Activated T-helper 1 cell treated with anti-CD3 and anti-CD28 coated beads, Interleukin-12 subunit alpha, Interleukin-12 subunit beta, Interleukin-2, Interleukin-4 antibody, amounts not matched to agents 30 ng/mL and 10 ng/mL and 1 ng/mL, durations not matched to agents 14 hours and 24 hours and 36 hours (primary cell): ENCODE results near the gene ACBD7. TPM values are rescaled to one million over a fixed set of nuclear protein-coding genes. Genes with fewer than 3 reads are reported as not detected.
A peak's percentile ranks its signal among the peaks of the same experiment; 100 is the strongest.

Experiments
- DNase-seq: peaks from one replicate; pipeline ENCODE4 v3.0.0; 2021; ENCODE audit warnings: low spot score
- H3K27ac Mint-ChIP-seq: one replicate; pipeline ENCODE4 v1.8.0; 2021; ENCODE audit warnings: mild to moderate bottlenecking, mixed read lengths
- H3K27me3 Mint-ChIP-seq: one replicate; pipeline ENCODE4 v1.8.0; 2022; ENCODE audit warnings: mild to moderate bottlenecking, moderate library complexity, mixed read lengths; ENCODE audit not compliant: insufficient read depth
- H3K36me3 Mint-ChIP-seq: one replicate; pipeline ENCODE4 v1.8.0; 2021; ENCODE audit warnings: low read depth, mixed read lengths
- H3K4me1 Mint-ChIP-seq: one replicate; pipeline ENCODE4 v1.8.0; 2021; ENCODE audit warnings: low read depth, mixed read lengths
- H3K4me3 Mint-ChIP-seq: one replicate; pipeline ENCODE4 v1.8.0; 2021; ENCODE audit warnings: mild to moderate bottlenecking, moderate library complexity, mixed read lengths
- H3K9me3 Mint-ChIP-seq: one replicate; pipeline ENCODE4 v1.8.0; 2021; ENCODE audit warnings: mixed read lengths
- intact Hi-C: fragments of 100-400 bp; cut with micrococcal nuclease; formaldehyde crosslinking; loops from one replicate; pipeline ENCODE4 v1.15.1; 2024
- total RNA-seq: library from RNA; stranded (reverse); gene quantifications from 2 replicates; pipeline ENCODE4 v1.2.3, GENCODE V29; 2022

The ACBD7 gene
- total RNA-seq, 1 donor from 2014 or later: 2.7 TPM

GRCh38 chr10:15116225-15116624, 27.6 kb upstream of the ACBD7 start:
- H3K27me3 Mint-ChIP-seq: no peaks in the 10 kb centered on the region
- no peak for DNase-seq
- H3K27ac Mint-ChIP-seq: no peak overlapping the region
- H3K4me3 Mint-ChIP-seq: no peak overlapping the region
- peaks cover 22% of the 10 kb centered on the region for H3K36me3 Mint-ChIP-seq
- H3K9me3 Mint-ChIP-seq: no peaks in the 10 kb centered on the region
- no peaks in the 10 kb centered on the region for H3K4me1 Mint-ChIP-seq
- intact Hi-C loops: no loop called here

GRCh38 chr10:15113766-15114165, 25.2 kb upstream of the ACBD7 start:
- intact Hi-C loops: no loop called here
- Mint-ChIP-seq H3K4me1 (no peaks in the 10 kb centered on the region), H3K4me3 (no peak overlapping the region), H3K9me3 (no peaks in the 10 kb centered on the region), H3K27ac (no peak overlapping the region), H3K27me3 (no peaks in the 10 kb centered on the region), H3K36me3 (peaks cover 15% of the 10 kb centered on the region)
- DNase-seq: no peak

GRCh38 chr10:15112657-15113056, 24.1 kb upstream of the ACBD7 start:
- DNase-seq: no peak

GRCh38 chr10:15106352-15107013, 17.9 kb upstream of the ACBD7 start:
- Mint-ChIP-seq H3K36me3 (peaks cover 36% of the 10 kb centered on the region), H3K27me3 (no peaks in the 10 kb centered on the region), H3K4me1 (peaks cover 7% of the 10 kb centered on the region), H3K4me3 (no peak overlapping the region), H3K9me3 (no peaks in the 10 kb centered on the region), H3K27ac (no peak overlapping the region)
- intact Hi-C loops: loop anchor here (1.0 to 5.0 kb wide), 7 partner anchors 9 to 916 kb away; partner anchors contain the start of genes DCLRE1C, FAM171A1, NMT2 and RPP38
- DNase-seq: peak; percentile 47

More at GRCh38 chr10:15112657-15113056, 24.1 kb upstream of the ACBD7 start:
- no peaks in the 10 kb centered on the region for H3K4me1 Mint-ChIP-seq
- peaks cover 17% of the 10 kb centered on the region for H3K36me3 Mint-ChIP-seq
- intact Hi-C loops: no loop called here
- H3K9me3 Mint-ChIP-seq: no peaks in the 10 kb centered on the region
- H3K27me3 Mint-ChIP-seq: no peaks in the 10 kb centered on the region
- H3K27ac Mint-ChIP-seq: no peak overlapping the region
- no peak overlapping the region for H3K4me3 Mint-ChIP-seq

- no peak for DNase-seq
- Mint-ChIP-seq H3K27ac (peak overlapping the region; percentile 24), H3K27me3 (no peaks in the 10 kb centered on the region), H3K4me3 (no peak overlapping the region), H3K4me1 (peaks cover 20% of the 10 kb centered on the region), H3K9me3 (no peaks in the 10 kb centered on the region), H3K36me3 (peaks cover 33% of the 10 kb centered on the region)
- intact Hi-C loops: no loop called here
Measured at GRCh38 chr10:15103513-15103912, 14.9 kb upstream of the ACBD7 start.

GRCh38 chr10:15099886-15100285, 11.3 kb upstream of the ACBD7 start:
- intact Hi-C loops: loop anchor here (5.0 kb wide), 1 partner anchor 453 kb away; no protein-coding TSS in a partner anchor
- peak overlapping the region; percentile 32 for H3K4me3 Mint-ChIP-seq
- H3K36me3 Mint-ChIP-seq: peaks cover 30% of the 10 kb centered on the region
- DNase-seq: no peak
- H3K9me3 Mint-ChIP-seq: no peaks in the 10 kb centered on the region
- peaks cover 29% of the 10 kb centered on the region for H3K4me1 Mint-ChIP-seq
- no peak overlapping the region for H3K27ac Mint-ChIP-seq
- H3K27me3 Mint-ChIP-seq: peaks cover 4% of the 10 kb centered on the region

GRCh38 chr10:15097011-15097812, 8.6 kb upstream of the ACBD7 start, which contains the start of gene RPP38:
Gene RPP38 (plus strand): TSS chr10:15097355. CDS start chr10:15103315, 5,960 bp downstream.
- Mint-ChIP-seq H3K4me1 (peaks cover 29% of the 10 kb centered on the region), H3K27me3 (peaks cover 10% of the 10 kb centered on the region), H3K36me3 (peaks cover 16% of the 10 kb centered on the region), H3K9me3 (no peaks in the 10 kb centered on the region), H3K27ac (peak within 1 kb of the TSS; percentile 99), H3K4me3 (peak within 1 kb of the TSS; percentile 100)
- intact Hi-C loops: loop anchor here (1.0 to 5.0 kb wide), 9 partner anchors 9 to 450 kb away; partner anchors contain the start of genes ACBD7, CDNF, DCLRE1C and HSPA14
- DNase-seq: peak; percentile 94

GRCh38 chr10:15096661-15097010, 8.1 kb upstream of the ACBD7 start:
- H3K4me3 Mint-ChIP-seq: peak overlapping the region; percentile 100
- intact Hi-C loops: loop anchor here (1.0 to 5.0 kb wide), 9 partner anchors 8 to 449 kb away; partner anchors contain the start of genes ACBD7, CDNF, DCLRE1C and HSPA14
- peaks cover 12% of the 10 kb centered on the region for H3K27me3 Mint-ChIP-seq
- no peaks in the 10 kb centered on the region for H3K9me3 Mint-ChIP-seq
- H3K27ac Mint-ChIP-seq: peak overlapping the region; percentile 56
- peaks cover 29% of the 10 kb centered on the region for H3K4me1 Mint-ChIP-seq
- peaks cover 11% of the 10 kb centered on the region for H3K36me3 Mint-ChIP-seq
- no peak for DNase-seq

- DNase-seq: no peak
- Mint-ChIP-seq H3K4me3 (no peak overlapping the region), H3K27me3 (peaks cover 12% of the 10 kb centered on the region), H3K27ac (no peak overlapping the region), H3K36me3 (peaks cover 5% of the 10 kb centered on the region), H3K4me1 (peaks cover 14% of the 10 kb centered on the region), H3K9me3 (no peaks in the 10 kb centered on the region)
- intact Hi-C loops: no loop called here
Measured at GRCh38 chr10:15092855-15093408, 4.4 kb upstream of the ACBD7 start.

- Mint-ChIP-seq H3K27ac (no peak overlapping the region), H3K36me3 (no peaks in the 10 kb centered on the region), H3K4me1 (peaks cover 5% of the 10 kb centered on the region), H3K27me3 (peaks cover 16% of the 10 kb centered on the region), H3K4me3 (no peak overlapping the region), H3K9me3 (no peaks in the 10 kb centered on the region)
- intact Hi-C loops: no loop called here
- DNase-seq: no peak
Measured at GRCh38 chr10:15091418-15091817, 2.8 kb upstream of the ACBD7 start.

GRCh38 chr10:15084502-15084922, 4.1 kb downstream of the ACBD7 start:
- peaks cover 10% of the 10 kb centered on the region for H3K27me3 Mint-ChIP-seq
- peaks cover 5% of the 10 kb centered on the region for H3K4me1 Mint-ChIP-seq
- no peak overlapping the region for H3K27ac Mint-ChIP-seq
- H3K36me3 Mint-ChIP-seq: no peaks in the 10 kb centered on the region
- no peak overlapping the region for H3K4me3 Mint-ChIP-seq
- DNase-seq: no peak
- intact Hi-C loops: no loop called here
- H3K9me3 Mint-ChIP-seq: no peaks in the 10 kb centered on the region

GRCh38 chr10:15083674-15084501, 4.7 kb downstream of the ACBD7 start:
- H3K36me3 Mint-ChIP-seq: no peaks in the 10 kb centered on the region
- peaks cover 10% of the 10 kb centered on the region for H3K27me3 Mint-ChIP-seq
- H3K4me3 Mint-ChIP-seq: no peak overlapping the region
- peaks cover 5% of the 10 kb centered on the region for H3K4me1 Mint-ChIP-seq
- H3K27ac Mint-ChIP-seq: no peak overlapping the region
- no peaks in the 10 kb centered on the region for H3K9me3 Mint-ChIP-seq
- intact Hi-C loops: no loop called here
- no peak for DNase-seq
